Coronary artery (tissue), 2 donors: Measurements from ENCODE around the gene MRFAP1L1.

Experiments used
- DNase-seq: peaks from one replicate; pipeline ENCODE4 v3.0.0-alpha.2; 2017; ENCODE audit warnings: low spot score
- H3K27ac ChIP-seq, 2 donors: fragments of 200-600 bp; sonication (generic); one replicate each; pipeline ENCODE4 v1.5.1; 2016 to 2019
- H3K4me3 ChIP-seq: fragments of 200-600 bp; sonication (generic); 2 replicates; pipeline ENCODE4 v1.5.1; 2016; ENCODE audit warnings: mild to moderate bottlenecking, moderate library complexity
- TF ChIP-seq, protein P1 (sequence below): fragments of 200-600 bp; sonication (generic); IDR thresholded peaks from one replicate; pipeline ENCODE4 v1.5.1; 2019; ENCODE audit warnings: antibody characterized with exemption

The MRFAP1L1 gene

DNA sequence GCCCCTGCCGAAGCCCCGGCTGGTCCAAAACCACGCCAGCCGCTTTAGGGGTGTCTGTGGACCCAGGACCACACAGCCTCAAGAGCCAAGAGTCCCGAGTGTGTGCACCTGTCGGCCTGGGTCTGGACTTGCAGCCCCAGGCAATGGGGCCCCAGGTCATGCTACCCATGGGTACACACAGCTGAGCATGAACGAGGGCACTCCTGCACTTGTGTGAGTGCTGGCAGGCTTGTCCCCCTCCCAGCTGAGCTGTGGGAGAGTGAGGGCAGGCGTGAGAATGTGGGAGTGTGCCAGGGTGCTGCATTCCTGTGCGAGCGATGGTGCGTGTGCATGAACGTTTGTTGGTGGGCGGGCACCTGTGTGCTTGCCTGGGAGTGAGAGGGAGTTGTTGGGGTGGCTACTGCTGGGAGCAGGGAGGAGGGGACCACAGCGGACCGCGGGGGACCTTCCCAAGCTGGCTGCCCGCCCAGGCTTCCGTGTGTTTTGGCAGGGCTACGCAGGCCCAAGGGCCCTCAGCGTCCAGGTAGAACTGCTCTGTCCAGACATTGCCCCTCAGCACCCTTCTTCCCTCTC, 37.1 kb upstream of the MRFAP1L1 start:
- H3K4me3 ChIP-seq, result no peak overlapping the region
- peak; percentile 72 for DNase-seq
- peak overlapping the region in 1 of 2 donors; percentile 40 for H3K27ac ChIP-seq

DNA sequence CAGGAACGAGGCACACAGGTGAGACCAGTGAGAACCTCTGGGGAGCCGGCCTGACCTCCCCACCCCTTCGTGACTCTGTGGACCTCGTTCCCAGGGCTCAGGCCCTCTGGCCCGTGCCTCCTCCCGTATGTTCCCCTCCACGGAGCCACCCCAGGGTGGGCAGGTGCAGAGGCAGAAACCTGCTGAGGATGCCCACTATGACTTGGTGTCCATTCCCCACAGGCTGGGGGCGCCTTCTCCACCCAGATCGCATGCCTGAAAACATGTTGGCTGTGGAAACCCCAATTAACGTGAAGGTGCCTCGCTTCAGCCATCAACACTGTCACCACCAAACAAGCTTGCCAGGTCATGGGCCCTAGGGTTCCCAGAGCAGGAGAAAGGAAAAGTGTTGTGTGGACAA, 33.3 kb upstream of the MRFAP1L1 start:
- no peak for DNase-seq
- TF ChIP-seq, protein P1, sequence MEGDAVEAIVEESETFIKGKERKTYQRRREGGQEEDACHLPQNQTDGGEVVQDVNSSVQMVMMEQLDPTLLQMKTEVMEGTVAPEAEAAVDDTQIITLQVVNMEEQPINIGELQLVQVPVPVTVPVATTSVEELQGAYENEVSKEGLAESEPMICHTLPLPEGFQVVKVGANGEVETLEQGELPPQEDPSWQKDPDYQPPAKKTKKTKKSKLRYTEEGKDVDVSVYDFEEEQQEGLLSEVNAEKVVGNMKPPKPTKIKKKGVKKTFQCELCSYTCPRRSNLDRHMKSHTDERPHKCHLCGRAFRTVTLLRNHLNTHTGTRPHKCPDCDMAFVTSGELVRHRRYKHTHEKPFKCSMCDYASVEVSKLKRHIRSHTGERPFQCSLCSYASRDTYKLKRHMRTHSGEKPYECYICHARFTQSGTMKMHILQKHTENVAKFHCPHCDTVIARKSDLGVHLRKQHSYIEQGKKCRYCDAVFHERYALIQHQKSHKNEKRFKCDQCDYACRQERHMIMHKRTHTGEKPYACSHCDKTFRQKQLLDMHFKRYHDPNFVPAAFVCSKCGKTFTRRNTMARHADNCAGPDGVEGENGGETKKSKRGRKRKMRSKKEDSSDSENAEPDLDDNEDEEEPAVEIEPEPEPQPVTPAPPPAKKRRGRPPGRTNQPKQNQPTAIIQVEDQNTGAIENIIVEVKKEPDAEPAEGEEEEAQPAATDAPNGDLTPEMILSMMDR, result no peak
- H3K27ac ChIP-seq, result no peak overlapping the region
- no peak overlapping the region for H3K4me3 ChIP-seq

More for the DNA sequence above, 37.1 kb upstream of the MRFAP1L1 start:
- TF ChIP-seq, protein P1, result no peak

DNA sequence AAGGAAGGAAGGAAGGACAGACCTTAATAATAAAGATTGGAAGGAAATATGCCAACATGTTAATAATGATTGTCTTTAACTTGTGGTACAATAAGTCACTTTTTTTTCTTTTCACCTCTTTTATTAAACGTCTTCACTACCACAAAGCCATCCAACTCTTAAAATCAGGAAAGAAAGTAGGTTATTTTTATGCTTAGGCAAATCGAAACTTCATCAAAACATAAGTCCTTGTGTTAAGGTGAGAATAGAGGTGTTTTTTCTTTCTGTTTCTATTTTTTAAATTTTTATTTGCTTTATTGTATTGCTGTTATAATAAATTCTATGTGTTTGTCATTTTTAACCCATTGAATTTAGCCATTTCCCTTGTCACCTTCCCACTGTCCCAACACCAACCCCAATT, 32.8 kb upstream of the MRFAP1L1 start:
- DNase-seq, result no peak
- Histone ChIP-seq H3K27ac (no peak overlapping the region), H3K4me3 (no peak overlapping the region)
- TF ChIP-seq, protein P1, result no peak

DNA sequence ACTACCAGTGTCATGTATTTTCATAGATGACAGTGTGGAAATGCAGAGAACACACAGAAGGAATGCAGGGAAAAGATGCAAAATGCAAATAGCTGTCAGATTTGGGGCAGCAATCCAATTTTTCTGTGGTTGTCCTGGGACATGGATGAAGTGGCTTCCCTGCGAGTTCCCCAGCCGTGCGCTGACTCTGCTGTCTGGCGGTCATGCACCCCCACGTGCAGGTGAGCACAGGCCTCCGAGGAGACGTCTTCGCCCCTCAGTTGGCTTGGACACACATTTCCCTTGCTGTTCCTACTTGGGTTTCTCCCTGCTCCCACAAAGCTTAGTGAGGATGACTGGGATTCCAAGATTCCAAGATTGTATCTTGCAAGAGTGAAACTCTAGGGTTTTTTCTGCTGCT, 30.7 kb upstream of the MRFAP1L1 start:
- Histone ChIP-seq H3K27ac (no peak overlapping the region), H3K4me3 (no peak overlapping the region)
- DNase-seq, result no peak
- TF ChIP-seq, protein P1, result no peak

DNA sequence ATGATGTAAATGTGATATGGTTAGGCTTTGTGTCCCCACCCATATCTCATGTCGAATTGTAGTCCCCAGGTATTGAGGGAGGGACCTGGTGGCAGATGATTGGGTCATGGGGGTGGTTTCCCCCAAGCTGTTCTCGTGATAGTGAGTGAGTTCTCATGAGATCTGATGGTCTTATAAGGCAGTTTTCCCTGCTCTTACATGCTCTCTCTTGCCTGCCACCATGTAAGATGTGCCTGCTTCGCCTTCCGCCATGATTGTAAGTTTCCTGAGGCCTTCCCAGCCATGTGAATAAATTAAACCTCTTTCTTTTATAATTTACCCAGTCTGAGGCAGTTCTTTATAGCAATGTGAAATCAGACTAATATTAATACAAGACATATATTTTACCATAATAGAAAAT, 30.3 kb upstream of the MRFAP1L1 start:
- Histone ChIP-seq H3K27ac (no peak overlapping the region), H3K4me3 (no peak overlapping the region)
- no peak for DNase-seq
- TF ChIP-seq, protein P1, result no peak

DNA sequence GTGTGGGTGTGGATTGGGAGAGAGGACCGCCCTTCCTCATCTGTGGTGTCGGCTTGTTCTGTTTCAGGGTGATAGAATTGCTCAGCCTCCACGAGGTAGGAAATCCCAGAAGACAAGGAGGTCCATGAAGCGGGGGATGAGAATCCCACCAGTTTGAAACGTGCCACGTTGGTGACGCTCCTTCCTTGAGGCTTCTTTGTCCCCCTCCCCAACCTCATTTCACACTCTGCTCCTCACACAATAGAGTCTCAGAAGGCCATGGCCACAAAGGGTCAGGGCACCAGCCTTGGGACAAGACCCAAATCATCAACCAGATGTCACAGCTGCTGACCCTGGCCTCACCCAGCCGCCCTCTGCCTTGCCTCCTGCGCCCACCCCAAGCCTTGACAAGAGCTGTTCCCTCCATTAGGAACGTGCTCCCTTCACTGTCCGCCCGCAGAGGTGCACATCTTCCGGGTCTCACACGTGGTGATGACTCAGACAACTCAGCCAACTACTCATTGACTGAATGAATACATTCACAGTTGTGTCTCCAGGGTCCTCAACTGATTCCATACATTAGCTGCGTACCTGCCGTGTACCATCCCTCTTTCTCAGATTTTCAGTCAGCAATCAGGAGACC, 24.6 kb upstream of the MRFAP1L1 start:
- TF ChIP-seq, protein P1, result no peak
- Histone ChIP-seq H3K4me3 (no peak overlapping the region), H3K27ac (no peak overlapping the region)
- no peak for DNase-seq
